ENCODE measurements around the gene TBC1D14.

DNA sequence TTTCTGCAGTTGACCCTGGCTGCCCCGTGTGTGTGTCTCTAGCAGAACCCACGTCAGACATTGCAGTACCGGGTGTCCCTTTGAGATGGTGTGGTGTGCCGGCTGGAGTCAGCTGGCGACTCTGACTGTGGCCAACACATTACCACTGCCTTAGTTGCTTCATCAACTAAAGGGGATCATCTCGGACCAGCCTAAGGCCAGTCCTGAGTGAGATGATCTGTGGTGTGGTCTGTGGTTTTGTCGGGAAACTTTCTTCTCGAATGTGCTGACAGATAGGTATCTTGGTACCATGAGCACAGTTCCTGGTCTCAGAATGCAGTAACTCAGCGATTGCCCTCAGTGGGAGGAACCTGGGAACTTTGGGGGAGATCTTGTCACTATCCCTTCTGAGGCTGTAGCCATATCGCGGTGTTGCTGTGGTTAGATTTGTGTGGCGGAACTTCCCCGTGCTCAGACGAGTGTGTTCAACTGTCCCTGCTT is 15.8 kb downstream of the TBC1D14 start:
- no peak for TF ChIP-seq EZH2 (IDR thresholded peaks at IDR 0.05; ENCODE audit: borderline replicate concordance, low read depth, low read length, poor library complexity, severe bottlenecking)
- TF ChIP-seq, protein P1, sequence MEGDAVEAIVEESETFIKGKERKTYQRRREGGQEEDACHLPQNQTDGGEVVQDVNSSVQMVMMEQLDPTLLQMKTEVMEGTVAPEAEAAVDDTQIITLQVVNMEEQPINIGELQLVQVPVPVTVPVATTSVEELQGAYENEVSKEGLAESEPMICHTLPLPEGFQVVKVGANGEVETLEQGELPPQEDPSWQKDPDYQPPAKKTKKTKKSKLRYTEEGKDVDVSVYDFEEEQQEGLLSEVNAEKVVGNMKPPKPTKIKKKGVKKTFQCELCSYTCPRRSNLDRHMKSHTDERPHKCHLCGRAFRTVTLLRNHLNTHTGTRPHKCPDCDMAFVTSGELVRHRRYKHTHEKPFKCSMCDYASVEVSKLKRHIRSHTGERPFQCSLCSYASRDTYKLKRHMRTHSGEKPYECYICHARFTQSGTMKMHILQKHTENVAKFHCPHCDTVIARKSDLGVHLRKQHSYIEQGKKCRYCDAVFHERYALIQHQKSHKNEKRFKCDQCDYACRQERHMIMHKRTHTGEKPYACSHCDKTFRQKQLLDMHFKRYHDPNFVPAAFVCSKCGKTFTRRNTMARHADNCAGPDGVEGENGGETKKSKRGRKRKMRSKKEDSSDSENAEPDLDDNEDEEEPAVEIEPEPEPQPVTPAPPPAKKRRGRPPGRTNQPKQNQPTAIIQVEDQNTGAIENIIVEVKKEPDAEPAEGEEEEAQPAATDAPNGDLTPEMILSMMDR (conservative IDR thresholded peaks at IDR 0.05; ENCODE audit: low read depth, low read length): no peak
